Aorta (tissue), 5 donors: ENCODE measurements around the gene SLC4A5. TPM values are rescaled to one million over a fixed set of nuclear protein-coding genes. Genes with fewer than 3 reads are reported as not detected.

Experiments
- ATAC-seq: fragments of 200-7000 bp; cut with Tn5 transposase; one replicate; pipeline ENCODE4 v1.9.1; 2022; ENCODE audit warnings: moderate library complexity; ENCODE audit not compliant: low FRiP score
- DNase-seq, 2 donors: peaks; one replicate each; pipeline ENCODE4 v3.0.0-alpha.2; 2020
- H3K27ac ChIP-seq, 2 donors: one replicate each; pipeline ENCODE4 v1.5.1; 2013; ENCODE audit warnings: low read length in 2 of 2, mild to moderate bottlenecking in 2 of 2, moderate library complexity in 2 of 2, control low read depth in 1 of 2, inconsistent platforms in 1 of 2, low read depth in 1 of 2
- H3K27me3 ChIP-seq, 2 donors: one replicate each; pipeline ENCODE4 v1.6.1; 2013; ENCODE audit warnings: control low read depth in 1 of 2, low read length in 1 of 2, mild to moderate bottlenecking in 1 of 2, moderate library complexity in 1 of 2; ENCODE audit not compliant: insufficient read depth in 2 of 2, control insufficient read depth in 1 of 2
- H3K36me3 ChIP-seq, 2 donors: one replicate each; pipeline ENCODE4 v1.6.1; 2013; ENCODE audit warnings: control low read depth in 1 of 2, low read length in 1 of 2, mild to moderate bottlenecking in 1 of 2; ENCODE audit not compliant: insufficient read depth in 2 of 2, control insufficient read depth in 1 of 2
- H3K4me1 ChIP-seq, 2 donors: one replicate each; pipeline ENCODE4 v1.6.1; 2013; ENCODE audit warnings: low read length in 2 of 2, control low read depth in 1 of 2, mild to moderate bottlenecking in 1 of 2, moderate library complexity in 1 of 2; ENCODE audit not compliant: insufficient read depth in 2 of 2, control insufficient read depth in 1 of 2
- H3K4me3 ChIP-seq, 2 donors: one replicate each; pipeline ENCODE4 v1.5.1; 2013; ENCODE audit warnings: low read length in 2 of 2, control low read depth in 1 of 2, mild to moderate bottlenecking in 1 of 2
- H3K9me3 ChIP-seq: one replicate; pipeline ENCODE4 v1.6.1; 2013; ENCODE audit warnings: mild to moderate bottlenecking, low read length; ENCODE audit not compliant: control insufficient read depth
- WGBS, 2 donors: extraction: QIAGEN DNeasy Blood & Tissue Kit; methylation state at CpG; one replicate each; pipeline ENCODE4 v1.1.7; 2013; 5-methylcytosine and 5-hydroxymethylcytosine counted together
- intact Hi-C, 2 donors: fragments of 100-400 bp; cut with DNase I; formaldehyde crosslinking; loops; one replicate each; pipeline versions ENCODE4 v1.14.2 to v1.15.0; 2022
- polyA plus RNA-seq, 2 donors: library from polyadenylated mRNA; stranded (reverse); fragments of 200-250 nt; gene quantifications; one replicate each; pipeline ENCODE4 v1.2.3, GENCODE V29; 2013
- total RNA-seq, 2 donors: library from RNA; stranded (reverse); fragmentation: NEBNext Ultra II Directional; extraction: Animal tissue kit (Norgen Biotek cat#: 25700); gene quantifications; one replicate each; pipeline ENCODE4 v1.2.1, GENCODE V29; 2021
- donor health status: healthy with polysubstance abuse.
- donor health status: Bipolar disorder and iron deficiency.
- donor health status: DM: no; HTN: no; CAD: no.
- donor health status: DM: no; HTN: no; CAD: no.
- donor health status: DM: yes; HTN: yes; CAD: no.

The SLC4A5 gene
- total and polyA plus RNA-seq, 4 donors: 1.6 to 7.3 (median 6.2) TPM; not detected in 1

- intact Hi-C loops: no loop called here
- H3K36me3 ChIP-seq: peaks cover 0 to 2% of the 10 kb centered on the region in 2 donors
- WGBS, 2 donors: 71% methylated on average over 5 of the region's 5 CpGs
- ATAC-seq (no peak), DNase-seq (no peak)
- peaks cover 4 to 7% of the 10 kb centered on the region in 2 donors for H3K4me1 ChIP-seq
- no peak overlapping the region for H3K4me3 ChIP-seq
- no peaks in the 10 kb centered on the region for H3K27me3 ChIP-seq
- no peaks in the 10 kb centered on the region for H3K9me3 ChIP-seq
- no peak overlapping the region for H3K27ac ChIP-seq
These were observed 138.1 kb downstream of the SLC4A5 start for GRCh38 chr2:74205113-74205512.

- intact Hi-C loops: no loop called here
- ATAC-seq (no peak), DNase-seq (no peak)
- Histone ChIP-seq H3K4me3 (no peak overlapping the region), H3K27me3 (no peaks in the 10 kb centered on the region), H3K27ac (peak overlapping the region in 1 of 2 donors; percentile 72), H3K9me3 (no peaks in the 10 kb centered on the region), H3K36me3 (no peaks in the 10 kb centered on the region), H3K4me1 (peaks cover 0 to 6% of the 10 kb centered on the region in 2 donors)
- 34 to 39% methylated on average over 3 of the region's 3 CpGs for WGBS, 2 donors
These were observed 138.8 kb downstream of the SLC4A5 start for GRCh38 chr2:74204436-74204835.

GRCh38 chr2:74201596-74201995 lies 141.6 kb downstream of the SLC4A5 start:
- H3K4me3 ChIP-seq: no peak overlapping the region
- WGBS, 2 donors: 0% methylated on average over 1 of the region's 1 CpG
- intact Hi-C loops: no loop called here
- H3K4me1 ChIP-seq: peaks cover 0 to 6% of the 10 kb centered on the region in 2 donors
- DNase-seq (no peak), ATAC-seq (peak; percentile 79)
- H3K27ac ChIP-seq: peak overlapping the region in 1 of 2 donors; percentile 61
- H3K36me3 ChIP-seq: no peaks in the 10 kb centered on the region
- no peaks in the 10 kb centered on the region for H3K27me3 ChIP-seq
- H3K9me3 ChIP-seq: no peaks in the 10 kb centered on the region

GRCh38 chr2:74201196-74201595 lies 142.0 kb downstream of the SLC4A5 start:
- no peaks in the 10 kb centered on the region for H3K9me3 ChIP-seq
- no peaks in the 10 kb centered on the region for H3K36me3 ChIP-seq
- no peak for ATAC-seq
- intact Hi-C loops: no loop called here
- 23 to 40% methylated on average over 3 of the region's 3 CpGs for WGBS, 2 donors
- H3K4me1 ChIP-seq: peaks cover 0 to 4% of the 10 kb centered on the region in 2 donors
- peak overlapping the region in 1 of 2 donors; percentile 61 for H3K27ac ChIP-seq
- no peak for DNase-seq
- H3K27me3 ChIP-seq: no peaks in the 10 kb centered on the region
- no peak overlapping the region for H3K4me3 ChIP-seq

- intact Hi-C loops: loop anchor here in 1 of 2 donors (5.0 kb wide), 2 partner anchors 52 to 53 kb away; partner anchors contain the start of gene BOLA3
- 1 to 4% methylated on average over 8 of the region's 8 CpGs for WGBS, 2 donors
- ATAC-seq (no peak), DNase-seq (no peak)
- Histone ChIP-seq H3K27ac (peak overlapping the region in 1 of 2 donors; percentile 92), H3K4me3 (peak overlapping the region; percentile 54 to 68), H3K36me3 (no peaks in the 10 kb centered on the region), H3K9me3 (no peaks in the 10 kb centered on the region), H3K4me1 (peaks cover 0 to 4% of the 10 kb centered on the region in 2 donors), H3K27me3 (no peaks in the 10 kb centered on the region)
These were observed 143.3 kb downstream of the SLC4A5 start for GRCh38 chr2:74199871-74200305.

- H3K9me3 ChIP-seq: no peaks in the 10 kb centered on the region
- H3K36me3 ChIP-seq: no peaks in the 10 kb centered on the region
- H3K27ac ChIP-seq: peak overlapping the region in 1 of 2 donors; percentile 92
- H3K4me1 ChIP-seq: peaks cover 0 to under 1% of the 10 kb centered on the region in 2 donors
- H3K27me3 ChIP-seq: no peaks in the 10 kb centered on the region
- WGBS, 2 donors: 1% methylated on average over 20 of the region's 20 CpGs
- intact Hi-C loops: loop anchor here in 1 of 2 donors (5.0 kb wide), 2 partner anchors 52 to 53 kb away; partner anchors contain the start of gene BOLA3
- H3K4me3 ChIP-seq: peak overlapping the region; percentile 54 to 68
- ATAC-seq (no peak), DNase-seq (no peak)
These were observed 143.9 kb downstream of the SLC4A5 start for GRCh38 chr2:74199275-74199701.

- intact Hi-C loops: loop anchor here in 1 of 2 donors (1.0 to 5.0 kb wide), 3 partner anchors 20 to 54 kb away; partner anchors contain the start of genes BOLA3 and MOB1A
- peak within 1 kb of the TSS; percentile 54 to 70 for H3K4me3 ChIP-seq
- peak; percentile 94 for ATAC-seq
- DNase-seq: peak; percentile 96 to 97
- no peaks in the 10 kb centered on the region for H3K4me1 ChIP-seq
- WGBS, 2 donors: 0 to 1% methylated on average over 82 to 96 of the region's 96 CpGs
- no peaks in the 10 kb centered on the region for H3K36me3 ChIP-seq
- H3K27ac ChIP-seq: peak within 1 kb of the TSS; percentile 45 to 92
- H3K27me3 ChIP-seq: no peaks in the 10 kb centered on the region
- H3K9me3 ChIP-seq: no peaks in the 10 kb centered on the region
These were observed 144.5 kb downstream of the SLC4A5 start, which contains the start of gene MTHFD2 for GRCh38 chr2:74198461-74199274. Gene MTHFD2, plus strand, starts transcription at chr2:74198615. Its CDS starts 27 bp downstream, at chr2:74198642.

- intact Hi-C loops: loop anchor here in 1 of 2 donors (1.0 to 5.0 kb wide), 3 partner anchors 20 to 54 kb away; partner anchors contain the start of genes BOLA3 and MOB1A
- no peak for ATAC-seq
- H3K27me3 ChIP-seq: no peaks in the 10 kb centered on the region
- H3K9me3 ChIP-seq: no peaks in the 10 kb centered on the region
- H3K27ac ChIP-seq: no peak overlapping the region
- H3K4me3 ChIP-seq: peak overlapping the region in 1 of 2 donors; percentile 4
- 31 to 34% methylated on average over 18 of the region's 18 CpGs for WGBS, 2 donors
- no peaks in the 10 kb centered on the region for H3K4me1 ChIP-seq
- no peak for DNase-seq
- H3K36me3 ChIP-seq: no peaks in the 10 kb centered on the region
These were observed 145.2 kb downstream of the SLC4A5 start for GRCh38 chr2:74198023-74198460.
